ENCODE results near the gene ATRIP.

DNA sequence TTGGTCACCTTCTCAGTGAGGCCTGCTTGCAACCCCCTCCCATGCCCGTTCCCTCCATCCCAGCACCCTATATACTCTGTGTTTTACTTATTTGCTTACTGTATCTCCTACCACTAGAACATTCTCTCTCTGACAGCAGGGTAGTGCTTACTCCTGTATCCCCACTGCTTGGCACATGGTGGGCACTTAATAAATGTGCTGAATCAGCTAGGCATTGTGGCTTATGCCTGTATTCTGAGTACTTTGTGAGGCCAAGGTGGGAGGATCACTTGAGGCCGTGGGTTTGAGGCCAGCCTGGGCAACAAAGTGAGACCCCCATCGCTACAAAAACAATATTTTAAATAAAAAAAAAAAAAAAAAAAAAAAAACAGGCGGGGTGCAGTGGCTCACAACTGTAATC, 65.0 kb downstream of the ATRIP start:
- no peak for TF ChIP-seq EP300 (IDR thresholded peaks at IDR 0.05)
- TF ChIP-seq, protein P1, sequence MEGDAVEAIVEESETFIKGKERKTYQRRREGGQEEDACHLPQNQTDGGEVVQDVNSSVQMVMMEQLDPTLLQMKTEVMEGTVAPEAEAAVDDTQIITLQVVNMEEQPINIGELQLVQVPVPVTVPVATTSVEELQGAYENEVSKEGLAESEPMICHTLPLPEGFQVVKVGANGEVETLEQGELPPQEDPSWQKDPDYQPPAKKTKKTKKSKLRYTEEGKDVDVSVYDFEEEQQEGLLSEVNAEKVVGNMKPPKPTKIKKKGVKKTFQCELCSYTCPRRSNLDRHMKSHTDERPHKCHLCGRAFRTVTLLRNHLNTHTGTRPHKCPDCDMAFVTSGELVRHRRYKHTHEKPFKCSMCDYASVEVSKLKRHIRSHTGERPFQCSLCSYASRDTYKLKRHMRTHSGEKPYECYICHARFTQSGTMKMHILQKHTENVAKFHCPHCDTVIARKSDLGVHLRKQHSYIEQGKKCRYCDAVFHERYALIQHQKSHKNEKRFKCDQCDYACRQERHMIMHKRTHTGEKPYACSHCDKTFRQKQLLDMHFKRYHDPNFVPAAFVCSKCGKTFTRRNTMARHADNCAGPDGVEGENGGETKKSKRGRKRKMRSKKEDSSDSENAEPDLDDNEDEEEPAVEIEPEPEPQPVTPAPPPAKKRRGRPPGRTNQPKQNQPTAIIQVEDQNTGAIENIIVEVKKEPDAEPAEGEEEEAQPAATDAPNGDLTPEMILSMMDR (IDR thresholded peaks at IDR 0.05) = no peak
- TF ChIP-seq POLR2A (IDR thresholded peaks at IDR 0.05) = no peak

Data from upper lobe of left lung (tissue), 4 donors.